ENCODE data around the gene CBR1. TPM values are rescaled to one million over a fixed set of nuclear protein-coding genes. Genes with fewer than 3 reads are reported as not detected.

Gene CBR1
- total and polyA plus RNA-seq, 9 of the 15 experiments (the other 6 are each of a cell fraction or from before 2014, with no cell fraction given) = 2.5 to 33.8 (median 15.1) TPM

GRCh38 chr21:36092681-36093080 lies 22.9 kb downstream of the CBR1 start (continued):
- TF ChIP-seq, protein P1, sequence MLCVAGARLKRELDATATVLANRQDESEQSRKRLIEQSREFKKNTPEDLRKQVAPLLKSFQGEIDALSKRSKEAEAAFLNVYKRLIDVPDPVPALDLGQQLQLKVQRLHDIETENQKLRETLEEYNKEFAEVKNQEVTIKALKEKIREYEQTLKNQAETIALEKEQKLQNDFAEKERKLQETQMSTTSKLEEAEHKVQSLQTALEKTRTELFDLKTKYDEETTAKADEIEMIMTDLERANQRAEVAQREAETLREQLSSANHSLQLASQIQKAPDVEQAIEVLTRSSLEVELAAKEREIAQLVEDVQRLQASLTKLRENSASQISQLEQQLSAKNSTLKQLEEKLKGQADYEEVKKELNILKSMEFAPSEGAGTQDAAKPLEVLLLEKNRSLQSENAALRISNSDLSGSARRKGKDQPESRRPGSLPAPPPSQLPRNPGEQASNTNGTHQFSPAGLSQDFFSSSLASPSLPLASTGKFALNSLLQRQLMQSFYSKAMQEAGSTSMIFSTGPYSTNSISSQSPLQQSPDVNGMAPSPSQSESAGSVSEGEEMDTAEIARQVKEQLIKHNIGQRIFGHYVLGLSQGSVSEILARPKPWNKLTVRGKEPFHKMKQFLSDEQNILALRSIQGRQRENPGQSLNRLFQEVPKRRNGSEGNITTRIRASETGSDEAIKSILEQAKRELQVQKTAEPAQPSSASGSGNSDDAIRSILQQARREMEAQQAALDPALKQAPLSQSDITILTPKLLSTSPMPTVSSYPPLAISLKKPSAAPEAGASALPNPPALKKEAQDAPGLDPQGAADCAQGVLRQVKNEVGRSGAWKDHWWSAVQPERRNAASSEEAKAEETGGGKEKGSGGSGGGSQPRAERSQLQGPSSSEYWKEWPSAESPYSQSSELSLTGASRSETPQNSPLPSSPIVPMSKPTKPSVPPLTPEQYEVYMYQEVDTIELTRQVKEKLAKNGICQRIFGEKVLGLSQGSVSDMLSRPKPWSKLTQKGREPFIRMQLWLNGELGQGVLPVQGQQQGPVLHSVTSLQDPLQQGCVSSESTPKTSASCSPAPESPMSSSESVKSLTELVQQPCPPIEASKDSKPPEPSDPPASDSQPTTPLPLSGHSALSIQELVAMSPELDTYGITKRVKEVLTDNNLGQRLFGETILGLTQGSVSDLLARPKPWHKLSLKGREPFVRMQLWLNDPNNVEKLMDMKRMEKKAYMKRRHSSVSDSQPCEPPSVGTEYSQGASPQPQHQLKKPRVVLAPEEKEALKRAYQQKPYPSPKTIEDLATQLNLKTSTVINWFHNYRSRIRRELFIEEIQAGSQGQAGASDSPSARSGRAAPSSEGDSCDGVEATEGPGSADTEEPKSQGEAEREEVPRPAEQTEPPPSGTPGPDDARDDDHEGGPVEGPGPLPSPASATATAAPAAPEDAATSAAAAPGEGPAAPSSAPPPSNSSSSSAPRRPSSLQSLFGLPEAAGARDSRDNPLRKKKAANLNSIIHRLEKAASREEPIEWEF (CRISPR knock-in tag; IDR thresholded peaks at IDR 0.05) = no peak
- TF ChIP-seq TRIM28 (IDR thresholded peaks at IDR 0.05) (no peak), NFIX (CRISPR knock-in tag; IDR thresholded peaks at IDR 0.05; ENCODE audit: low read depth) (no peak), ZNF668 (CRISPR knock-in tag; IDR thresholded peaks at IDR 0.05) (no peak), PYGO2 (tag; IDR thresholded peaks at IDR 0.05) (no peak), ZNF277 (CRISPR knock-in tag; IDR thresholded peaks at IDR 0.05; ENCODE audit: borderline replicate concordance) (no peak)
- TF ChIP-seq, protein P2, sequence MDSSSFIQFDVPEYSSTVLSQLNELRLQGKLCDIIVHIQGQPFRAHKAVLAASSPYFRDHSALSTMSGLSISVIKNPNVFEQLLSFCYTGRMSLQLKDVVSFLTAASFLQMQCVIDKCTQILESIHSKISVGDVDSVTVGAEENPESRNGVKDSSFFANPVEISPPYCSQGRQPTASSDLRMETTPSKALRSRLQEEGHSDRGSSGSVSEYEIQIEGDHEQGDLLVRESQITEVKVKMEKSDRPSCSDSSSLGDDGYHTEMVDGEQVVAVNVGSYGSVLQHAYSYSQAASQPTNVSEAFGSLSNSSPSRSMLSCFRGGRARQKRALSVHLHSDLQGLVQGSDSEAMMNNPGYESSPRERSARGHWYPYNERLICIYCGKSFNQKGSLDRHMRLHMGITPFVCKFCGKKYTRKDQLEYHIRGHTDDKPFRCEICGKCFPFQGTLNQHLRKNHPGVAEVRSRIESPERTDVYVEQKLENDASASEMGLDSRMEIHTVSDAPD (CRISPR knock-in tag; IDR thresholded peaks at IDR 0.05) = no peak

All from K562 (cell line).